Prostate gland (tissue), 2 donors: ENCODE results near the gene PRR19. TPM values are rescaled to one million over a fixed set of nuclear protein-coding genes. Genes with fewer than 3 reads are reported as not detected.

Source experiments
- DNase-seq: peaks from one replicate; pipeline ENCODE4 v3.0.0-alpha.2; 2019; ENCODE audit warnings: low spot score
- H3K27ac ChIP-seq, 2 donors: fragments of 200-600 bp; sonication (generic); 2 replicates each; pipeline ENCODE4 v1.5.1; 2017 to 2019
- H3K27me3 ChIP-seq: fragments of 200-600 bp; sonication (generic); replicated peaks from 2 replicates; pipeline ENCODE4 v1.5.1; 2019; ENCODE audit not compliant: insufficient read depth
- H3K36me3 ChIP-seq, 2 donors: fragments of 200-600 bp; sonication (generic); 1 replicate in 1 of 2; 2 replicates in 1 of 2; pipeline versions ENCODE4 v1.5.1 to v1.8.1; 2017 to 2019
- H3K4me1 ChIP-seq: fragments of 200-600 bp; sonication (generic); replicated peaks from 2 replicates; pipeline ENCODE4 v1.5.1; 2019
- H3K4me3 ChIP-seq, 2 donors: fragments of 200-600 bp; sonication (generic); 2 replicates each; pipeline ENCODE4 v1.5.1; 2017 to 2019
- H3K9me3 ChIP-seq: fragments of 200-600 bp; sonication (generic); 2 replicates; pipeline ENCODE4 v1.5.1; 2017
- POLR2A ChIP-seq: fragments of 450-650 bp; IDR thresholded peaks from one replicate; pipeline ENCODE4 v1.6.1; 2016; ENCODE audit warnings: antibody characterized with exemption, mild to moderate bottlenecking
- POLR2AphosphoS5 ChIP-seq: sonication (generic); formaldehyde crosslinking; IDR thresholded peaks from one replicate; pipeline ENCODE4 v1.6.1; 2017; ENCODE audit warnings: antibody characterized with exemption
- WGBS: methylation state at CpG from one replicate; pipeline ENCODE4 v1.1.5; 2018; 5-methylcytosine and 5-hydroxymethylcytosine counted together
- intact Hi-C: fragments of 100-400 bp; cut with DNase I; formaldehyde crosslinking; loops from one replicate; pipeline ENCODE4 v1.14.2; 2022
- total RNA-seq, 2 donors: library from RNA; depleted of rRNA; stranded (reverse); fragments of >200 nt; gene quantifications; one replicate each; pipeline ENCODE4 v1.1.0, GENCODE V29; 2016
- TF ChIP-seq, protein P1 (sequence below), 4 experiments: fragments of 200-600 bp in 2 of 4; fragments of 450-650 bp in 2 of 4; sonication (generic) in 2 of 4; IDR thresholded peaks; 1 replicate in 3 of 4; 2 replicates in 1 of 4; pipeline ENCODE4 v1.5.1; 2016 to 2019; ENCODE audit warnings: antibody characterized with exemption in 4 of 4, mild to moderate bottlenecking in 2 of 4, moderate library complexity in 2 of 4

PRR19 gene
- total RNA-seq, 2 donors from 2014 or later = 0.32 to 8.4 TPM

DNA sequence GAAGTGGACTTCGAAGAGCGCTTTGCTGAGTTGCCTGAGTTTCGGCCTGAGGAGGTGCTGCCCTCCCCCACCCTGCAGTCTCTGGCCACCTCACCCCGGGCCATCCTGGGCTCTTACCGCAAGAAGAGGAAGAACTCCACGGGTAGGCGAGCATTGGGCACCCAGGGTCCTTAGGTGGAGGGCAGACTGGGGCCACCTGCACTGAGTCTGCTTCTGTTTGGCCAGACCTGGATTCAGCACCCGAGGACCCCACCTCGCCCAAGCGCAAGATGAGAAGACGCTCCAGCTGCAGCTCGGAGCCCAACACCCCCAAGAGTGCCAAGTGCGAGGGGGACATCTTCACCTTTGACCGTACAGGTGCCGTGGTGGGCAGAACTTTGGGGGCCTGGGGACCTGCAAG is 8.0 kb upstream of the PRR19 start:
- H3K9me3 ChIP-seq = no peaks in the 10 kb centered on the region
- WGBS = 90% methylated on average over 13 of the region's 15 CpGs
- DNase-seq = no peak
- H3K4me1 ChIP-seq = no peaks in the 10 kb centered on the region
- no peaks in the 10 kb centered on the region for H3K27me3 ChIP-seq
- H3K27ac ChIP-seq = no peak overlapping the region
- intact Hi-C loops = no loop called here
- H3K4me3 ChIP-seq = no peak overlapping the region
- peaks cover 4 to 29% of the 10 kb centered on the region in 2 donors for H3K36me3 ChIP-seq
- no peak for TF ChIP-seq POLR2A
- TF ChIP-seq POLR2AphosphoS5 = no peak
- TF ChIP-seq, protein P1, sequence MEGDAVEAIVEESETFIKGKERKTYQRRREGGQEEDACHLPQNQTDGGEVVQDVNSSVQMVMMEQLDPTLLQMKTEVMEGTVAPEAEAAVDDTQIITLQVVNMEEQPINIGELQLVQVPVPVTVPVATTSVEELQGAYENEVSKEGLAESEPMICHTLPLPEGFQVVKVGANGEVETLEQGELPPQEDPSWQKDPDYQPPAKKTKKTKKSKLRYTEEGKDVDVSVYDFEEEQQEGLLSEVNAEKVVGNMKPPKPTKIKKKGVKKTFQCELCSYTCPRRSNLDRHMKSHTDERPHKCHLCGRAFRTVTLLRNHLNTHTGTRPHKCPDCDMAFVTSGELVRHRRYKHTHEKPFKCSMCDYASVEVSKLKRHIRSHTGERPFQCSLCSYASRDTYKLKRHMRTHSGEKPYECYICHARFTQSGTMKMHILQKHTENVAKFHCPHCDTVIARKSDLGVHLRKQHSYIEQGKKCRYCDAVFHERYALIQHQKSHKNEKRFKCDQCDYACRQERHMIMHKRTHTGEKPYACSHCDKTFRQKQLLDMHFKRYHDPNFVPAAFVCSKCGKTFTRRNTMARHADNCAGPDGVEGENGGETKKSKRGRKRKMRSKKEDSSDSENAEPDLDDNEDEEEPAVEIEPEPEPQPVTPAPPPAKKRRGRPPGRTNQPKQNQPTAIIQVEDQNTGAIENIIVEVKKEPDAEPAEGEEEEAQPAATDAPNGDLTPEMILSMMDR (IDR thresholded peaks at IDR 0.05) = no peak

DNA sequence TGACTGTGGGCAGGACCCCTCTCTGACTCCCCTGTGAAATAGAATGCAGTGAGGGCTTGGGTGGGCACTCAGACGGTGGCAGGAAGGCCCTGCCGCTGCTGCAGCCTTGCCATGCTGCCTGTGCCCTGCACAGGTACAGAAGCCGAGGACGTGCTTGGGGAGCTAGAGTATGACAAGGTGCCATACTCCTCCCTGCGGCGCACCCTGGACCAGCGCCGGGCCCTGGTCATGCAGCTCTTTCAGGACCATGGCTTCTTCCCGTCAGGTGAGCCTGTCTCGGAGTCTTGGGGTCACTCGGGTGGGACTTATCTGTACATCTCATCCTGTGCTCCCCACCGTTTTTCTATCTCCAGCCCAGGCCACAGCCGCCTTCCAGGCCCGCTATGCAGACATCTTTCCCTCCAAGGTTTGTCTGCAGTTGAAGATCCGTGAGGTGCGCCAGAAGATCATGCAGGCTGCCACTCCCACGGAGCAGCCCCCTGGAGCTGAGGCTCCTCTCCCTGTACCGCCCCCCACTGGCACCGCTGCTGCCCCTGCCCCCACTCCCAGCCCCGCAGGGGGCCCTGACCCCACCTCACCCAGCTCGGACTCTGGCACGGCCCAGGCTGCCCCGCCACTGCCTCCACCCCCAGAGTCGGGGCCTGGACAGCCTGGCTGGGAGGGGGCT is 7.3 kb upstream of the PRR19 start:
- Histone ChIP-seq H3K9me3 (no peaks in the 10 kb centered on the region), H3K4me3 (no peak overlapping the region), H3K27me3 (no peaks in the 10 kb centered on the region), H3K36me3 (peaks cover 0 to 23% of the 10 kb centered on the region in 2 donors), H3K4me1 (no peaks in the 10 kb centered on the region), H3K27ac (no peak overlapping the region)
- intact Hi-C loops = no loop called here
- TF ChIP-seq POLR2AphosphoS5 (no peak), POLR2A (no peak)
- TF ChIP-seq, protein P1 (IDR thresholded peaks at IDR 0.05) = no peak
- DNase-seq = no peak
- WGBS = 75% methylated on average over 24 of the region's 24 CpGs

DNA sequence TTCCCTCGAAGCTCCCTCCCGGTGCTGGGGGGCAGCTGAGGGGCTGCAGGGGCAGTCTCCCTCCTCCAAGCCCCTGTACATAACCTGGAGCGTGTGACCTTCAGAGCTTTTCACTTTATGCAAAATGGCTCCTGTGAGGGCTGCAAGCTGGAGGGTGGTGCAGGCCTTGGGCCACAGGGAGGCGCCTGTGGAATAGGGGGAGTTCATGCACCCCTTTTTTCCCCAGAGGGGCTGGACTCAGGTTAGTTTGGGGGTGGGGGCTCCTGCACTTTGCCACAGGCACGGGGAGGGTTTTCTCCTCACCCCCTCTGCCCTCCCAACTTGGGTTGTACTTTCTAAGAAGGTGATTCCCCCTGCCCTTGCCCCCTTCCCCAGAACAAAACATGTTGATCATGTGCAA is 6.6 kb upstream of the PRR19 start:
- Histone ChIP-seq H3K4me1 (no peaks in the 10 kb centered on the region), H3K27ac (no peak overlapping the region), H3K4me3 (no peak overlapping the region), H3K27me3 (no peaks in the 10 kb centered on the region), H3K9me3 (no peaks in the 10 kb centered on the region), H3K36me3 (peaks cover 0 to 19% of the 10 kb centered on the region in 2 donors)
- no peak for DNase-seq
- intact Hi-C loops = no loop called here
- WGBS = 59% methylated on average over 5 of the region's 5 CpGs
- TF ChIP-seq POLR2A (no peak), POLR2AphosphoS5 (no peak)
- TF ChIP-seq, protein P1 (IDR thresholded peaks at IDR 0.05) = no peak

DNA sequence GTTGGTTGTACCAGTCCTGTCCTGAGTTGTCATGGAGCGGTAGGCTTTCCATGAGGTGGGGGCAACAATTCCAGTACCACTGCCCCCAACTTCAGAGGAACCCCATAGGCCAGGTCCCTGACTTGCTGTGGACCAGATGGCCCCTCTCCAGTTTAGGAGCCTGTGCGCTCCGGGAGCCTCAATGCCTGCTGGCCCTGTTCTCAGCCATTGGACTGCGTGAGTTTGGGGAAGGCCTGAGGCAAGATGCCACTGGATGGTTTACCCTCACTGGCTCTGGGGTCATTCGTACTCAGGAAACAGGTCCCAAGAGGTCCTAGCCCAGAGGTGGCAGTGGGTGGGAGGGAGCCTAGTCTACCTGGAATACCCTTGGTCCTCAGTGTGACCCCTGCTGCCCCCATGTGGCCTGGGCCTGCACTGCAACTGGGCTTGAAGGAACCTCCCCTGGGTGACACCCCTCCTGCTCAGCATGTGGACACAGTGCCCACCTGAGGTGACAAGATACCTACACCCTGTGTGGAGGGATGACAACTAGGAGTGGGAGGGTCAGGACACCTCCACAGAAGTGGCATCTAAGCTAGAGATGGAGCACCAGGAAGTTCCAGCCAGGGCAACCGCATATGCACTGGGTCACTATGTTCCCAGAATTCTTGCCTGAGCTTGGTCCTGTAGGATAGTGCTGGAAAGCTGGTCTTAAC is 6.0 kb upstream of the PRR19 start:
- TF ChIP-seq POLR2AphosphoS5 = peak; percentile 49
- no peak for TF ChIP-seq POLR2A
- TF ChIP-seq, protein P1 (IDR thresholded peaks at IDR 0.05) = peak; percentile 70 to 96 (median 92)
- peak; percentile 80 for DNase-seq
- Histone ChIP-seq H3K36me3 (peaks cover 0 to 13% of the 10 kb centered on the region in 2 donors), H3K4me3 (no peak overlapping the region), H3K27me3 (no peaks in the 10 kb centered on the region), H3K27ac (no peak overlapping the region), H3K9me3 (no peaks in the 10 kb centered on the region), H3K4me1 (no peaks in the 10 kb centered on the region)
- WGBS = 76% methylated on average over 6 of the region's 6 CpGs
- intact Hi-C loops = no loop called here
